Mucosa of stomach (tissue), 1 donor: ENCODE measurements around the gene GDF11.
A peak's percentile ranks its signal among the peaks of the same experiment; 100 is the strongest.

Source experiments
- H3K27me3 ChIP-seq: one replicate; pipeline ENCODE4 v1.7.0; 2013; ENCODE audit warnings: mild to moderate bottlenecking, low read length; ENCODE audit not compliant: control insufficient read depth, insufficient read depth
- H3K36me3 ChIP-seq: one replicate; pipeline ENCODE4 v1.7.0; 2013; ENCODE audit warnings: low read length; ENCODE audit not compliant: control insufficient read depth, insufficient read depth
- H3K4me1 ChIP-seq: one replicate; pipeline ENCODE4 v1.7.0; 2013; ENCODE audit warnings: mild to moderate bottlenecking, low read length; ENCODE audit not compliant: control insufficient read depth, insufficient read depth
- H3K4me3 ChIP-seq: one replicate; pipeline ENCODE4 v1.7.0; 2013; ENCODE audit warnings: low read length
- H3K9ac ChIP-seq: one replicate; pipeline ENCODE4 v1.7.0; 2013; ENCODE audit warnings: mild to moderate bottlenecking, low read length, moderate library complexity
- H3K9me3 ChIP-seq: one replicate; pipeline ENCODE4 v1.7.0; 2013; ENCODE audit warnings: mild to moderate bottlenecking, low read length, moderate library complexity; ENCODE audit not compliant: control insufficient read depth
- donor health status: Pancreatic carcinoma.

GDF11 gene

GRCh38 chr12:55720071-55720564 lies 22.8 kb upstream of the GDF11 start, which contains the start of gene RDH5:
RDH5 (plus strand) TSS chr12:55720393; CDS start chr12:55721185, 792 bp downstream.
- H3K4me3 ChIP-seq, result peak within 1 kb of the TSS; percentile 48

GRCh38 chr12:55720894-55721444 lies 22.0 kb upstream of the GDF11 start:
- Histone ChIP-seq H3K4me1 (peaks cover 85% of the 10 kb centered on the region), H3K4me3 (peak overlapping the region; percentile 48), H3K9ac (peak overlapping the region; percentile 55)

More at GRCh38 chr12:55720071-55720564, 22.8 kb upstream of the GDF11 start, which contains the start of gene RDH5:
- Histone ChIP-seq H3K9me3 (no peaks in the 10 kb centered on the region), H3K9ac (peak within 1 kb of the TSS; percentile 55), H3K36me3 (peaks cover 12% of the 10 kb centered on the region), H3K27me3 (no peaks in the 10 kb centered on the region), H3K4me1 (peaks cover 84% of the 10 kb centered on the region)

GRCh38 chr12:55721601-55722213 lies 21.2 kb upstream of the GDF11 start:
- Histone ChIP-seq H3K27me3 (no peaks in the 10 kb centered on the region), H3K4me1 (peaks cover 93% of the 10 kb centered on the region), H3K36me3 (peaks cover 28% of the 10 kb centered on the region), H3K9me3 (no peaks in the 10 kb centered on the region), H3K9ac (no peak overlapping the region), H3K4me3 (no peak overlapping the region)

More at GRCh38 chr12:55720894-55721444, 22.0 kb upstream of the GDF11 start:
- no peaks in the 10 kb centered on the region for H3K9me3 ChIP-seq
- peaks cover 21% of the 10 kb centered on the region for H3K36me3 ChIP-seq
- H3K27me3 ChIP-seq, result no peaks in the 10 kb centered on the region

GRCh38 chr12:55722948-55723347 lies 20.0 kb upstream of the GDF11 start:
- Histone ChIP-seq H3K4me1 (peaks cover 93% of the 10 kb centered on the region), H3K9ac (no peak overlapping the region), H3K4me3 (no peak overlapping the region), H3K9me3 (no peaks in the 10 kb centered on the region), H3K36me3 (peaks cover 31% of the 10 kb centered on the region), H3K27me3 (no peaks in the 10 kb centered on the region)

GRCh38 chr12:55723516-55724225 lies 19.3 kb upstream of the GDF11 start:
- Histone ChIP-seq H3K4me3 (no peak overlapping the region), H3K9ac (no peak overlapping the region), H3K4me1 (peaks cover 87% of the 10 kb centered on the region), H3K27me3 (no peaks in the 10 kb centered on the region), H3K36me3 (peaks cover 31% of the 10 kb centered on the region), H3K9me3 (no peaks in the 10 kb centered on the region)

- Histone ChIP-seq H3K4me3 (no peak overlapping the region), H3K36me3 (peaks cover 31% of the 10 kb centered on the region), H3K4me1 (peaks cover 83% of the 10 kb centered on the region), H3K9me3 (no peaks in the 10 kb centered on the region), H3K9ac (no peak overlapping the region), H3K27me3 (no peaks in the 10 kb centered on the region)
Measured at GRCh38 chr12:55724226-55724939, 18.5 kb upstream of the GDF11 start.

- H3K27me3 ChIP-seq, result no peaks in the 10 kb centered on the region
- H3K36me3 ChIP-seq, result peaks cover 31% of the 10 kb centered on the region
- peaks cover 83% of the 10 kb centered on the region for H3K4me1 ChIP-seq
- H3K9me3 ChIP-seq, result no peaks in the 10 kb centered on the region
- no peak overlapping the region for H3K4me3 ChIP-seq
- no peak overlapping the region for H3K9ac ChIP-seq
Measured at GRCh38 chr12:55724940-55725309, 18.0 kb upstream of the GDF11 start.

- no peaks in the 10 kb centered on the region for H3K9me3 ChIP-seq
- H3K9ac ChIP-seq, result no peak overlapping the region
- H3K4me3 ChIP-seq, result no peak overlapping the region
- peaks cover 31% of the 10 kb centered on the region for H3K36me3 ChIP-seq
- H3K4me1 ChIP-seq, result peaks cover 84% of the 10 kb centered on the region
- no peaks in the 10 kb centered on the region for H3K27me3 ChIP-seq
Measured at GRCh38 chr12:55725556-55725955, 17.4 kb upstream of the GDF11 start.

- peaks cover 72% of the 10 kb centered on the region for H3K4me1 ChIP-seq
- peak overlapping the region; percentile 97 for H3K9ac ChIP-seq
- H3K27me3 ChIP-seq, result no peaks in the 10 kb centered on the region
- H3K9me3 ChIP-seq, result no peaks in the 10 kb centered on the region
- peaks cover 31% of the 10 kb centered on the region for H3K36me3 ChIP-seq
- peak overlapping the region; percentile 95 for H3K4me3 ChIP-seq
Measured at GRCh38 chr12:55726971-55727370, 16.0 kb upstream of the GDF11 start.

- H3K36me3 ChIP-seq, result peaks cover 31% of the 10 kb centered on the region
- H3K4me3 ChIP-seq, result peak overlapping the region; percentile 95
- H3K9me3 ChIP-seq, result no peaks in the 10 kb centered on the region
- H3K9ac ChIP-seq, result peak overlapping the region; percentile 97
- no peaks in the 10 kb centered on the region for H3K27me3 ChIP-seq
- peaks cover 67% of the 10 kb centered on the region for H3K4me1 ChIP-seq
Measured at GRCh38 chr12:55727643-55728185, 15.2 kb upstream of the GDF11 start.

- Histone ChIP-seq H3K4me1 (peaks cover 61% of the 10 kb centered on the region), H3K9ac (peak overlapping the region; percentile 97), H3K27me3 (no peaks in the 10 kb centered on the region), H3K9me3 (no peaks in the 10 kb centered on the region), H3K4me3 (peak overlapping the region; percentile 99), H3K36me3 (peaks cover 31% of the 10 kb centered on the region)
Measured at GRCh38 chr12:55728186-55728938, 14.6 kb upstream of the GDF11 start.
